HCT116 (cell line): Measurements from ENCODE around the gene PARP14. TPM values are rescaled to one million over a fixed set of nuclear protein-coding genes. Genes with fewer than 3 reads are reported as not detected.

Experiments used
- ATAC-seq: fragments of 200-7000 bp; cut with Tn5 transposase; 2 replicates; pipeline ENCODE4 v1.9.1; 2020; ENCODE audit warnings: mild to moderate bottlenecking, moderate library complexity
- BruUV-seq: library from RNA; stranded (reverse); fragments of 400-500 nt; replicated peaks from 2 replicates; lab custom pipeline; 2021; lab: Mats Ljungman, UMichigan
- CTCF ChIA-PET: fragments of 300-600 bp; sonication (Branson Sonifier 250); formaldehyde crosslinking; loops from one replicate; lab custom pipeline; 2021; ENCODE audit warnings: antibody characterized with exemption; lab: Charles Lee
- POLR2A ChIA-PET: fragments of 300-600, 350-600 bp; sonication (Branson Sonifier 250); formaldehyde crosslinking; loops from one replicate; lab custom pipeline; 2021; ENCODE audit warnings: antibody characterized with exemption; lab: Charles Lee
- RAD21 ChIA-PET, 2 experiments: fragments of 300-600 bp; sonication (Branson Sonifier 250); formaldehyde crosslinking; loops; one replicate each; lab custom pipeline; 2023; ENCODE audit warnings: low total read pairs in 2 of 2; ENCODE audit not compliant: uncharacterized antibody in 2 of 2, unreplicated experiment in 2 of 2, low non-redundant PET in 1 of 2; lab: Charles Lee
- DNase-seq: peaks from one replicate; pipeline ENCODE4 v3.0.0-alpha.2; 2010; ENCODE audit warnings: low read depth, low spot score
- H2AFZ ChIP-seq: fragments of 200-600 bp; shearing (Covaris generic), sonication (generic); 2 replicates; pipeline ENCODE4 v1.6.1; 2017; ENCODE audit warnings: low read depth, mixed run types, mixed read lengths, antibody characterized with exemption, low read length; ENCODE audit not compliant: poor library complexity, severe bottlenecking
- H3K27ac ChIP-seq: 2 replicates; pipeline ENCODE4 v1.5.1; 2012; ENCODE audit warnings: low read depth, low read length
- H3K27me3 ChIP-seq: fragments of 200-600 bp; sonication (generic); 2 replicates; pipeline ENCODE4 v1.6.1; 2016; ENCODE audit warnings: mixed run types, low read length, mixed read lengths; ENCODE audit not compliant: insufficient read depth
- H3K36me3 ChIP-seq, 2 experiments: fragments of 200-500 bp in 1 of 2; fragments of 200-600 bp in 1 of 2; sonication (Bioruptor generic) in 1 of 2; sonication (generic) in 1 of 2; 2 replicates each; pipeline versions ENCODE4 v1.5.1 to v1.6.1; 2014 to 2016; ENCODE audit warnings: low read length in 2 of 2, inconsistent platforms in 1 of 2, mixed read lengths in 1 of 2, mixed run types in 1 of 2; ENCODE audit not compliant: insufficient read depth in 2 of 2, control insufficient read depth in 1 of 2
- H3K4me1 ChIP-seq, 2 experiments: fragments of 200-600 bp in 1 of 2; sonication (generic) in 1 of 2; 2 replicates each; pipeline versions ENCODE4 v1.5.1 to v1.6.1; 2012 to 2017; ENCODE audit warnings: low read length in 2 of 2, inconsistent platforms in 1 of 2, mild to moderate bottlenecking in 1 of 2, mixed read lengths in 1 of 2, mixed run types in 1 of 2, moderate library complexity in 1 of 2; ENCODE audit not compliant: insufficient read depth in 2 of 2, control insufficient read depth in 1 of 2
- H3K4me2 ChIP-seq: fragments of 200-600 bp; sonication (generic); 2 replicates; pipeline ENCODE4 v1.6.1; 2017; ENCODE audit warnings: mixed run types, low read length, mixed read lengths
- H3K4me3 ChIP-seq, 2 experiments: fragments of 200-600 bp in 1 of 2; sonication (generic) in 1 of 2; replicated peaks in 1 of 2; 2 replicates each; pipeline ENCODE4 v1.5.1; 2011 to 2016; ENCODE audit warnings: low read length in 2 of 2, control low read depth in 1 of 2, low read depth in 1 of 2, mild to moderate bottlenecking in 1 of 2, mixed read lengths in 1 of 2, mixed run types in 1 of 2
- H3K79me2 ChIP-seq: fragments of 200-600 bp; sonication (generic); 2 replicates; pipeline ENCODE4 v1.6.1; 2017; ENCODE audit warnings: mild to moderate bottlenecking, mixed run types, low read length, moderate library complexity, mixed read lengths; ENCODE audit not compliant: insufficient read depth
- H3K9ac ChIP-seq: fragments of 200-600 bp; sonication (generic); 2 replicates; pipeline ENCODE4 v1.6.1; 2016; ENCODE audit warnings: low read length, mixed read lengths
- H3K9me2 ChIP-seq: fragments of 200-600 bp; sonication (generic), shearing (Covaris generic); 2 replicates; pipeline ENCODE4 v1.6.1; 2017; ENCODE audit warnings: mixed run types, mild to moderate bottlenecking, moderate library complexity; ENCODE audit not compliant: insufficient read depth
- H3K9me3 ChIP-seq, 2 experiments: fragments of 200-500 bp in 1 of 2; fragments of 200-600 bp in 1 of 2; sonication (Bioruptor generic) in 1 of 2; sonication (generic) in 1 of 2; 2 replicates each; pipeline ENCODE4 v1.6.1; 2014 to 2017; ENCODE audit warnings: low read length in 2 of 2, mixed read lengths in 2 of 2, inconsistent platforms in 1 of 2, low read depth in 1 of 2, mild to moderate bottlenecking in 1 of 2, mixed run types in 1 of 2, moderate library complexity in 1 of 2; ENCODE audit not compliant: control insufficient read depth in 1 of 2, insufficient read depth in 1 of 2
- H4K20me1 ChIP-seq: fragments of 200-600 bp; sonication (generic), shearing (Covaris generic); 2 replicates; pipeline ENCODE4 v1.6.1; 2017; ENCODE audit warnings: mixed run types, mild to moderate bottlenecking, moderate library complexity; ENCODE audit not compliant: insufficient read depth
- CTCF ChIP-seq, 3 experiments: fragments of 200-600 bp in 1 of 3; sonication (generic) in 1 of 3; IDR thresholded peaks in 2 of 3; conservative IDR thresholded peaks in 1 of 3; 2 replicates each; pipeline ENCODE4 v1.5.1; 2012 to 2017; ENCODE audit warnings: low read depth in 2 of 3, low read length in 2 of 3, antibody characterized with exemption in 1 of 3, borderline replicate concordance in 1 of 3, control low read depth in 1 of 3, mild to moderate bottlenecking in 1 of 3, mixed read lengths in 1 of 3, mixed run types in 1 of 3, moderate library complexity in 1 of 3; ENCODE audit not compliant: insufficient read depth in 1 of 3
- EGR1 ChIP-seq: IDR thresholded peaks from 2 replicates; pipeline ENCODE4 v1.6.1; 2012; ENCODE audit warnings: low read depth
- ELF1 ChIP-seq: IDR thresholded peaks from 2 replicates; pipeline ENCODE4 v1.6.1; 2012; ENCODE audit warnings: low read depth, borderline replicate concordance
- EZH2 ChIP-seq: fragments of 200-600 bp; sonication (generic); IDR thresholded peaks from 2 replicates; pipeline ENCODE4 v1.6.1; 2017; ENCODE audit warnings: antibody characterized with exemption, mixed run types
- EZH2phosphoT487 ChIP-seq: fragments of 200-600 bp; IDR thresholded peaks from 2 replicates; pipeline ENCODE4 v1.6.1; 2018; ENCODE audit warnings: antibody characterized with exemption, borderline replicate concordance
- FOSL1 ChIP-seq: IDR thresholded peaks from 2 replicates; pipeline ENCODE4 v1.6.1; 2012; ENCODE audit warnings: low read depth
- JUND ChIP-seq: IDR thresholded peaks from 2 replicates; pipeline ENCODE4 v1.6.1; 2012
- MAX ChIP-seq: IDR thresholded peaks from 2 replicates; pipeline ENCODE4 v1.6.1; 2012
- RAD21 ChIP-seq: IDR thresholded peaks from 2 replicates; pipeline ENCODE4 v1.6.1; 2012; ENCODE audit warnings: low read depth, mild to moderate bottlenecking
- REST ChIP-seq: IDR thresholded peaks from 2 replicates; pipeline ENCODE4 v1.6.1; 2012; ENCODE audit warnings: low read depth
- SIN3A ChIP-seq: IDR thresholded peaks from 2 replicates; pipeline ENCODE4 v1.6.1; 2012; ENCODE audit warnings: low read depth
- SP1 ChIP-seq: IDR thresholded peaks from 2 replicates; pipeline ENCODE4 v1.6.1; 2012; ENCODE audit warnings: low read depth
- TCF7L2 ChIP-seq: IDR thresholded peaks from 2 replicates; pipeline ENCODE4 v1.7.0; 2011; ENCODE audit warnings: borderline replicate concordance, inconsistent platforms; ENCODE audit not compliant: insufficient read depth, insufficient read length; ENCODE audit errors: extremely low read depth
- YY1 ChIP-seq: IDR thresholded peaks from 2 replicates; pipeline ENCODE4 v1.6.1; 2011; ENCODE audit warnings: low read length, low read depth, moderate library complexity, mild to moderate bottlenecking; ENCODE audit not compliant: insufficient replicate concordance; ENCODE audit errors: extremely low read depth
- ZFX ChIP-seq: fragments of 450-650 bp; IDR thresholded peaks from 2 replicates; pipeline ENCODE4 v1.6.1; 2017
- ZNF274 ChIP-seq: fragments of 200-500 bp; sonication (Bioruptor generic); IDR thresholded peaks from 2 replicates; pipeline ENCODE4 v1.6.1; 2014; ENCODE audit warnings: mild to moderate bottlenecking, low read depth, low read length, inconsistent platforms
- intact Hi-C: fragments of 100-400 bp; cut with micrococcal nuclease; formaldehyde crosslinking; loops from 2 replicates; pipeline ENCODE4 v1.10.0; 2022
- total RNA-seq: library from RNA; stranded (reverse); gene quantifications from one replicate; pipeline ENCODE4 v1.2.1, GENCODE V29; 2021; ENCODE audit not compliant: unreplicated experiment
- TF ChIP-seq, protein P1 (sequence below): IDR thresholded peaks from 2 replicates; pipeline ENCODE4 v1.6.1; 2012

The PARP14 gene
- total RNA-seq, 1 experiment from 2014 or later: 12.2 TPM

DNA sequence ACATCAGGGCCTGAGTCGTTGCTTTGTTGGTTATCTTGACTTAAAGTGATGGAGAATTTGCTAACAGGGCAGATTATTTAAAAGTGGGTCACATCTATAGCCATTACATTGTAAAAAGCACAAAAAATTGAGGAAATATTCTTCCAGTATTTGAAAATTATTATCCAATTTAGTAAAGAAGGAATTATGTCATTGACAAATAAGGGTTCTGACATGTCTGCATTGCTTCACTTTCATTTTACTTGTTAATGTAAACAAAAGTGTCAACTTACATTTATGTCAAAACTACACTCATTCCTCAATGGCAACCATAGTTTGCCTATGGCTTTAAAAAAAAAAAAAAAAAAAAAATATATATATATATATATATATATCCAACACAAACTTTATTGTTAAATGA is 3.4 kb upstream of the PARP14 start:
- H3K9me2 ChIP-seq: no peaks in the 10 kb centered on the region
- H2AFZ ChIP-seq: no peak overlapping the region
- DNase-seq (no peak), ATAC-seq (no peak)
- peaks cover 7% of the 10 kb centered on the region; the same call in 1 of the 2 replicates for H3K79me2 ChIP-seq
- H3K27ac ChIP-seq: no peak overlapping the region
- ChIA-PET POLR2A (no interaction called here), CTCF (no interaction called here), RAD21 (no interaction called here)
- H3K4me2 ChIP-seq: no peak overlapping the region
- H4K20me1 ChIP-seq: no peaks in the 10 kb centered on the region
- no peaks in the 10 kb centered on the region for H3K36me3 ChIP-seq
- intact Hi-C loops: loop anchor here (5.0 kb wide), 1 partner anchor 575 kb away; no protein-coding TSS in a partner anchor
- H3K4me1 ChIP-seq: peaks cover 13 to 29% of the 10 kb centered on the region in 2 experiments; a peak in 3 of 4 replicates
- TF ChIP-seq EZH2: no peak
- no peak for TF ChIP-seq REST
- no peak for TF ChIP-seq SIN3A
- no peak for TF ChIP-seq ZFX
- no peak for TF ChIP-seq TCF7L2
- TF ChIP-seq SP1: no peak
- TF ChIP-seq ELF1: no peak
- no peak for TF ChIP-seq CTCF (IDR thresholded peaks at IDR 0.05 in 2 of 3, conservative IDR thresholded peaks at IDR 0.05 in 1 of 3; ENCODE audit: borderline replicate concordance in 1 of 3, insufficient read depth in 1 of 3, low read depth in 2 of 3, low read length in 2 of 3)
- TF ChIP-seq EGR1: no peak
- TF ChIP-seq EZH2phosphoT487: no peak
- TF ChIP-seq JUND: no peak
- TF ChIP-seq MAX: no peak
- TF ChIP-seq, protein P1, sequence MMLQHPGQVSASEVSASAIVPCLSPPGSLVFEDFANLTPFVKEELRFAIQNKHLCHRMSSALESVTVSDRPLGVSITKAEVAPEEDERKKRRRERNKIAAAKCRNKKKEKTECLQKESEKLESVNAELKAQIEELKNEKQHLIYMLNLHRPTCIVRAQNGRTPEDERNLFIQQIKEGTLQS: no peak
- no peak for TF ChIP-seq RAD21
- no peak for TF ChIP-seq FOSL1
- TF ChIP-seq YY1: no peak
- no peak for TF ChIP-seq ZNF274
- no peak overlapping the region for H3K4me3 ChIP-seq
- no peaks in the 10 kb centered on the region for H3K27me3 ChIP-seq
- no TSS peak for BruUV-seq
- H3K9ac ChIP-seq: no peak overlapping the region
- no peaks in the 10 kb centered on the region for H3K9me3 ChIP-seq
